Measurements from ENCODE around the gene LANCL3.

- TF ChIP-seq CTCF (IDR thresholded peaks at IDR 0.05) (no peak), HMGXB4 (CRISPR knock-in tag; IDR thresholded peaks at IDR 0.05; ENCODE audit: borderline replicate concordance) (no peak)
These were observed 107.8 kb downstream of the LANCL3 start for GRCh38 chrX:37679230-37679629.
